Testis (tissue), 2 donors: Measurements from ENCODE around the gene LACRT.

Experiments used
- POLR2A ChIP-seq: fragments of 450-650 bp; IDR thresholded peaks from one replicate; pipeline ENCODE4 v1.6.1; 2017; ENCODE audit warnings: antibody characterized with exemption, mild to moderate bottlenecking, moderate library complexity
- TF ChIP-seq, protein P1 (sequence below), 3 experiments: fragments of 450-650 bp in 2 of 3; fragments of 200-600 bp in 1 of 3; sonication (generic) in 1 of 3; IDR thresholded peaks; one replicate each; pipeline ENCODE4 v1.5.1; 2016 to 2019; ENCODE audit warnings: antibody characterized with exemption in 3 of 3, mild to moderate bottlenecking in 2 of 3, moderate library complexity in 1 of 3

DNA sequence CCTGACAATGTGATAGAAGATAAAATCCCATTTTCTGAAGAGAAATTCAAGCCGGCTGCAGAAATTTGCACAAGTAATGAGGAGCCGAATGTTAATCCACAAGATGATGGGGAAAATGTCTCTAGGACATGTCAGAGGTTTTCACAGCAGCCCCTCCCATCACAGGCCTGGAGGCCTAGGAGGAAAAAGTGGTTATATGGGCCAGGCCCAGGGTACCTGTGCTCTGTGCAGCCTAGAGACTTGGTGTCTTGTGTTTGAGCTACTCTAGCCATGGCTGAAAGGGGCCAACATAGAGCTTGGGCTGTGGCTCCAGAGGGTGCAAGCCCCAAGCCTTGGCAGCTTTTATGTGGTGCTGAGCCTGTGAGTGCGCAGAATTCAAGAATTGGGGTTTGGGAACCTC lies 7.4 kb downstream of the LACRT start:
- TF ChIP-seq, protein P1, sequence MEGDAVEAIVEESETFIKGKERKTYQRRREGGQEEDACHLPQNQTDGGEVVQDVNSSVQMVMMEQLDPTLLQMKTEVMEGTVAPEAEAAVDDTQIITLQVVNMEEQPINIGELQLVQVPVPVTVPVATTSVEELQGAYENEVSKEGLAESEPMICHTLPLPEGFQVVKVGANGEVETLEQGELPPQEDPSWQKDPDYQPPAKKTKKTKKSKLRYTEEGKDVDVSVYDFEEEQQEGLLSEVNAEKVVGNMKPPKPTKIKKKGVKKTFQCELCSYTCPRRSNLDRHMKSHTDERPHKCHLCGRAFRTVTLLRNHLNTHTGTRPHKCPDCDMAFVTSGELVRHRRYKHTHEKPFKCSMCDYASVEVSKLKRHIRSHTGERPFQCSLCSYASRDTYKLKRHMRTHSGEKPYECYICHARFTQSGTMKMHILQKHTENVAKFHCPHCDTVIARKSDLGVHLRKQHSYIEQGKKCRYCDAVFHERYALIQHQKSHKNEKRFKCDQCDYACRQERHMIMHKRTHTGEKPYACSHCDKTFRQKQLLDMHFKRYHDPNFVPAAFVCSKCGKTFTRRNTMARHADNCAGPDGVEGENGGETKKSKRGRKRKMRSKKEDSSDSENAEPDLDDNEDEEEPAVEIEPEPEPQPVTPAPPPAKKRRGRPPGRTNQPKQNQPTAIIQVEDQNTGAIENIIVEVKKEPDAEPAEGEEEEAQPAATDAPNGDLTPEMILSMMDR (IDR thresholded peaks at IDR 0.05), result no peak
- no peak for TF ChIP-seq POLR2A
